ENCODE data around the gene C1orf167.

Gene C1orf167

GRCh38 chr1:11765661-11766428, 3.9 kb downstream of the C1orf167 start:
- DNase-seq = no peak

GRCh38 chr1:11766429-11766776, 4.4 kb downstream of the C1orf167 start:
- DNase-seq = no peak

DNA sequence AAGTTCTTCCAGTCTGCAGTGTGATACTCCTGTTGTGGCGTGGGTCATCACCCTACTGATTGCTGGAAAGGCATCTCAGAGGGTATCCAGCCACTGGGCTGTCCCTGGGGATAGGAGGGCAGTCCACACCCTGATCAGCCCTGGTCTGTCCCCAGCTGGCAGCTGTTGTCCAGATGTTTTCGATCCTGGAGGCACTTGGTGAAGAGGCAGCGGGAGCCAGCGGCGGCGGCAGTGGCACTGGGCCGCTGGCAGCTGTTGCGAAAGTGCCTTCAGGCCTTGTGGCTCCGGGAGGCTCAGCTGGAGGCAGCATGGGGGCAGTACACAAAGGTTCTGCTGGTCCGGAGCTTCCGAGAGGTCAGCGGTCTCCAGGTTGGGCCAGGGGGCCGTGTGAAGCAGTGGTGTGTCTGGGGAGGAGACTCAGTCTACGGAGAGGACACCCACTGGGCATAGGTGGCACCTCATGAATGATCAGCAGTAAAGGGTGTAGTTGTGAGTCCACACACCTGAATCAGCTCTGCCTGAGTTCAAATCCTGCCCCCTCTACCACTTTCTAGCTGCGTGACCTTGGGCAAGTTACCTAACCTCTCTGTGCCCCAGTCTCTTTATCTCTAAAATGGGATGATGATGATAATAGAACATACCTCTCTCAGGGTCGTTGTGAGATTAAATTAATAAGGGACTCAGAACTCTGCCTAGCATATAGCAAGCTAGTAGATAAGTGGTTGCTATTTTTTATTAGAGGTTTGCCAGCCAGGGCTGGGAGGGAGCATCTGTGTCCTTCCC, 6.1 kb downstream of the C1orf167 start:
- DNase-seq = no peak

GRCh38 chr1:11768821-11769220, 6.8 kb downstream of the C1orf167 start:
- DNase-seq = no peak

DNA sequence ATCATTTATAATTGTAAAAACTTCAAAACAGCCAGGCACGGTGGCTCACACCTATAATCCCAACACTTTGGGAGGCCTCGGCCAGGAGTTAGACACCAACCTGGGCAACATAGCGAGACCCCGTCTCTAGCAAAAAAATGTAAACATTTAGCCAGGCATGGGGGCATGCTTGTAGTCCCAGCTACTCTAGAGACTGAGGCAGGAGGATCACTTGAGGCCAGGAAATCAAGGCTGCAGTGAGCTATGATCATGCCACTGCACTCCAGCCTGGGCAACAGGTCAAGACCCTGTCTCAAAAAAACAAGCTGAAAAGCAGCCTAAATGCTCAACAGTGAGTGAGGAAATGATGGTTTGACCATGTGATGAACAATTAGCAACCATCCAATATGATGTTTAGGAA, 7.3 kb downstream of the C1orf167 start:
- DNase-seq = no peak

- DNase-seq = no peak
Observed at GRCh38 chr1:11770011-11770410, 8.0 kb downstream of the C1orf167 start.

GRCh38 chr1:11771481-11772043, 9.6 kb downstream of the C1orf167 start:
- no peak for DNase-seq

DNA sequence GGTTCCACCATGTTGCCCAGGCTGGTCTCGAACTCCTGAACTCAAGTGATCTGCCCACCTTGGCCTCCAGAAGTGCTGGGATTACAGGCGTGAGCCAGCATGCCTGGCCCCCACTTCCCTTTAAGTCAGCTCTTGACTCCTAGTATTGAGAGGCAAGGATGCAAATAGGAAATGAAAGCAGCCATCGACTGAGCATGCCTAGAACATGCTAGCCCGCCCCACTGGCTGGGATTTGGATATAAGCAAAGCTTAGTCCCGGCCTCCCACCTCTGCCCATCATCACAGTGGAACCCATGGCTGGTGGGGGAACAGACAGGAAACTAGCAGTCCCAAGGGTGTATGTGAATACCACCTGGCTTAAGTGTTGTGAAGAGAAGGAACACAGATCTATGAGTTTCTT, 10.5 kb downstream of the C1orf167 start:
- DNase-seq = no peak

DNA sequence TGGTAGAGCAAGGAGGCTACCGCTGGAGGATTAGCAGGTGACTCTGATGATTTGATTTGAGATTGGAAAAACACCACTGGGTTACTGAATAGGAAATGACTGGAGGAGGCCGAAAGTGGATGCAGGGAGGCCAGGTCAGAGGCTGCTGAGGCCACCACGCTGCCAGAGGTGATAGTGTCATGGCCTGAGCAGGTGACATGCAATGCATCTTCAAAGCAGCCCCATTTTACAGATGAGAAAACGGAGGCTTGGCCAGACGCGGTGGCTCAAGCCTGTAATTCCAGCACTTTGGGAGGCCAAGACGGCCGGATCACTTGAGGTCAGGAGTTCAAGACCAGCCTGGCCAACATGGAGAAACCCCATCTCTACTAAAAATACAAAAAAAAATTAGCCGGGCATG, 12.8 kb downstream of the C1orf167 start:
- DNase-seq = no peak

- DNase-seq = no peak
Observed at GRCh38 chr1:11777658-11778322, 15.8 kb downstream of the C1orf167 start.

DNA sequence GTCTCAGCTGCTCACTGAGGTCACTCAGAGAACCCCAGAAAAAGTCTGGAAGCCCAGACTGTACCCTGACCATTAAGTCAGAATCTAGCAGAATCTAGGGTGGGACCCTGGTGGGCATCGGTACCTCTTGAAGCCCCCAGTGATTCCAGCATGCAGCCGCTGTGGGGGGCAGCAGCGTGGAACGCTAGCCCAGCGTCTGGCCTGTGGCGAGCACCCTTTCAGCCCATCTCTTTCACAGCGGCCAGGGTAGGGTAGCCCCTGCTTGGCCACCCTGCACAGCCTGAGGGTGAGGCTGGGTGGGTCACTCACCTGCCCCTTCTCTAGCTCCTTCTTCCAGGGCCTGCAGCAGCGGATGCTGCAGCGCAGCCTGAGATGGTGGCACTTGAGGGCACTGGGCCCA, 16.3 kb downstream of the C1orf167 start:
- no peak for DNase-seq

- DNase-seq = no peak
Observed at GRCh38 chr1:11778844-11779623, 17.0 kb downstream of the C1orf167 start.

DNA sequence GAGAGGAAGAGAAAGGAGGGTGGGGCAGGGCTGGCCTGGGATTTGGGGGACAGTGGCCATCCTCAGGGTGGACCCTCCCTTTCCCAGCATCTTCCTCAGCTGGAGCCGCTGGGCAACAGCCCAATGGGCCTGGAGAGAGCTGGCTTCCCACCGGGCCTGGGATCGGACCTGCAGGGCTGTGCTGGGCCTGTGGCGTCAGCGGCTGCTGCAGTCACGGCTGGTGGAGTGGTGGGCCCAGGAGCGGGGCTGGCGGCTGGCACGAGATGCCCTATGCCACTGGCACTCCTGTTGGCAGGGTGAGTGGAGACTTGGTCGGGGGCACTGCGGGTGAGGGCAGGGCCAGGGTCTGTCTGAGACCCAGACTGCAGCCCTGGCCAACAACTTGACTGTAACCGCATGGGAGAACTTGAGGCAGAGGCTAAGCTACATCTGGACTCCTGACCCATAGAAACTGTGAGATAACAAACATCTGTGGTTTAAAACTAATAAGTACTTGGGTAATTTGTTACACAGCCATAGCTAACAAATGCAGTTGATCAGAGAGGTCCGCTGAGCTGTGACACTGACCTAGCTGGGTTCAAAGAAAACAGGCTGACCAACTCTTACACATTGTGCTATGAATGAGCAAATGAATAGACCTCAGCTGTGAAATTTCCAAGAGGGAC, 17.9 kb downstream of the C1orf167 start:
- DNase-seq = no peak

- no peak for DNase-seq
Observed at GRCh38 chr1:11780380-11781147, 18.6 kb downstream of the C1orf167 start.

GRCh38 chr1:11781297-11781696, 19.3 kb downstream of the C1orf167 start:
- DNase-seq = no peak

- DNase-seq = no peak
Observed at GRCh38 chr1:11782127-11782708, 20.2 kb downstream of the C1orf167 start.

DNA sequence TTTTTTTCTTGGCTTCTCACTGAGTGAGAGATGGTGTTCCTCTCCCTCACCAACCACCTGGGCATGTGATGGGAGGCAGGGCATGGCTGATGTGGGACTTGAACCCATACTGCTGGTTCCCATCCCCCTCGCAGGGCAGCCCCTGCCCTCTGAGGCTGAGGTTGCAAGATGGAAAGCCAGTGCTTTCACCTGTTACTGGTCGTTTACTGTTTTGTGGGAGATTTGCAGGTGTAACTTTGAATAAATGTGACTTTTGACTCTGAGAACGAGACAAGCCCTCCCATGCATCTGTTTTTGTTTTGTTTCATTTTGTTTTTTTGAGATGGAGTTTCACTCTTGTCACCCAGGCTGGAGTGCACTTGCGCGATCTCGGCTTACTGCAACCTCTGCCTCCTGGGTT, 21.6 kb downstream of the C1orf167 start:
- DNase-seq = no peak

DNA sequence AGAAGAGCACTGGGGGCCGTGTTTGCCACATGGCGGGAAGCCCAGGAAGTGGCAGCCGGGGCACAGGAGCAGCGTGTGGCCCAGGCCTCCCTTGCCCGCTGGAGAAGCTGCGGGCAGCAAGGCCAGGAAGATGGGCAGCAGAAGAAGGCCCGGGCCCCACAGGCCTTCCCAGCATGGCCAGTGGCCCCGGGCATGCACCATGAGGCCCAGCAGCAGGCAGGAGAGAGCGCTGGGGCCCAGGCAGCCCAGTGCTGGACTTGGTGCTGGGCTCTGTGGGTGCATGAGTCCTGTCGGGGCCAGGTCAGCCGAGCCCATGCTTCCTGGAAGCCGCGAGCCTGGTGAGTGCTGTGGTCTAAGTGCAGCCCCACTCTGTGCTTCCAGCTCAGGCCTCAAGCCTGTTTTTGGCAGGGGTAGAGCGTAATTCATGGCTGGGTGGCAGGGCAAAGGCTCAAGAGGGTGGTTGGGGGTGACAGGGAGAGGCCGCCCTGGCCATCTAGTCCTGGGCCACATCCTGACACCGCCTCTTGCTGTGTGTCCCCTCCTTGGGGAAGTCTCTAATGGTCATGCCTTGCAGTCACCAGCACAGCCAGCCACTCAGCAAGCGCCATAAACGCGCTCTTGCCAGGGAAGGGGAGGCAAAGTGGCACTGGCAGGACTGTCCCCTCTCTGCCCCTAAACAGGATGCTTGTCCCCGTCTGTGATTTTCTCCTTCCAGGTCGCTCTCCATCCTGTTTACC, 22.4 kb downstream of the C1orf167 start:
- DNase-seq = no peak

- no peak for DNase-seq
Observed at GRCh38 chr1:11784993-11785769, 23.2 kb downstream of the C1orf167 start.
